NCI-H187 treated with DMSO at 0.1 percent for 48 hours (cell line): ENCODE results near the gene INTS3.
A peak's percentile ranks its signal among the peaks of the same experiment; 100 is the strongest.
"Not testable (repeated sequence)": the region's sequence is repeated elsewhere in the genome, so short reads cannot be mapped to it uniquely, and the experiment has no call there.

Source experiments
- DNase-seq: peaks from one replicate; lab custom pipeline; 2025; lab: John Stamatoyannopoulos, UW

INTS3 gene

DNA sequence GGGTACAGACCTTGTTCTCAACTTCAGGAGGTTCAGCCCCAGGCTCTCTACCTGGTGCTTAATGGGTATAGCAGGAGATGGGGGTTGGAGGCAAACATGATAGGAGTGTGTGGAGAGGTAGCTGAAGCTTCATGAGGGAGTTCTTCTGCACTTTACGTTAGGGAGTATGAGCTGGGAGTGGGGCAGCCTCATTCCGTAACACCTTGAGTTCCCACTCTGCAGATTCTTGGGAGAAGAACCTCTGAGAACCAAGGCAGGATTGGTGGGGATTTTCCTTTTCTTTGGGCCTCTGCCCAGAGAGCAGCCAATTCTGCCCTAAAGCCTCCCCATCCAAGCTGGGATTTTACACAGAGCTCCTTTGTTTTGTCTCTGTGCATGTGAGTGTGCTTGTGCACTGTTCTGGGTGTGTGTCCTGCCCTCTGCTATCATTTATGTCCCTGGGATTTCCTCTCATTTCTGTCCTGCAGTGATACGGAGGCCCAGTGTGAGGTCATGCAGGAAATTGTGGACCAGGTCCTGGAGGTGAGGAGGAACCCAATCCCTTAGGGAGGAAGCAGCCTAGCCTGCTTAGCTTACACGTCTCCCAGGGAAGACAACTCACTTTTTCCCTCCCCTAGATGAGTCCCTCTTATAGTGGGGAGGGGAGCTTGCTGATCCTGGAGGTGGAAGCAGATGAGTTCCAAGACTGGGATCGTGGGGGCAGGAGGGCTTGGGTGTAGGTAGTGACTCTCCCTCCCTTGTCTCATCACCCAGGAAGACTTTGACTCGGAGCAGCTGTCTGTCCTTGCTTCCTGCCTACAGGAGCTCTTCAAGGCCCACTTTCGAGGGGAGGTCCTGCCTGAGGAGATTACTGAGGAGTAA lies 35.7 kb downstream of the INTS3 start:
- DNase-seq = no peak

DNA sequence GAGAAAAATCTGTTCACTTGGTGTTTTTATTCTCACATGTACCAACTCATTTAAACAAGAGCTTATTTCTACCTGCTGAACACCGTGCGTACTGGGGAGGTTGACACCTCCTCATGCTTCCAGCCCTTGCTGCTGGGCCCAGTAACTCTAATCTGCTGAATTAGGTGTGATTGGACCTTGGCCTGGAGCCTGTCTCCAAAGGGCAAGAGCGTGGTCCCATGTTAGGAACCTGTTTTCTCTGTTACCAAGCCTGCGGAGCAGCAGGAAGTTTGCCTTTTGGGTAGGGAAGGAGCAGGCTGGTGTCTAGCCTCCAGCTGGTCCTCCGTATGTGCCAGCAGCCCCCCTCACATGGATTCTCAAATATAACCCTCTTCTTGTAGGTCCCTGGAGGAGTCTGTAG lies 36.5 kb downstream of the INTS3 start:
- DNase-seq = no peak

DNA sequence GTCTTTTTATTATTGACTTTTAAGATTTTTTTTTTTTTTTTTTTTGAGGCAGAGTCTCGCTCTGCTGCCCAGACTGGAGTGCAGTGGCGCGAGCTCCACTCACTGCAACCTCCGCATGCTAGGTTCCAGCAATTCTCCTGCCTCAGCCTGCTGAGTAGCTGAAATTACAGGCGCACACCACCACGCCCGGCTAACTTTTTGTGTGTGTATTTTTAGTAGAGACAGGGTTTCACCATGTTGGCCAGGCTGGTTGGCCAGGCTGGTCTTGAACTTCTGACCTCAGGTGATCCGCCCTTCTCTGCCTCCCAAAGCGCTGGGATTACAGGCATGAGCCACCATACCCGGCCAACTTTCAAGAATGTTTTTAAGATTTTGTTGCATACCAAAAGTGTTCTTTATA lies 38.8 kb downstream of the INTS3 start:
- DNase-seq = not testable (repeated sequence)

DNA sequence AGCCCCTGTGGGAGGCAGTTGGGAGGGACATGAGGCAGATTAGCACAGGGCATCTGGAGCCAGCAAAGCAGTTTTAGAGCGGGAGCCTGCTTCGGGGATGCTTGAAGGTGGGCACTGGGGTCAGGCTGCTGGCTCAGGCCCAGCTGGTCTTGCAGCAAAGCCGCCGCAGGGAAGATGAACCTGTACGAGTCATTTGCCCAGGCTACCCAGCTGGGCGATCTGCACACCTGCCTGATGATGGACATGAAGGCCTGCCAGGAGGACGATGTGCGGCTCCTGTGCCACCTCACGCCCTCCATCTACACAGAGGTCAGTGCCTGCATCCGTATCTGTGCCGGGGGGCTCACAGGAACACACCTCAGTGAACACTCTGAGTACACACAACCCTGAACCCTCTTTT lies 39.7 kb downstream of the INTS3 start:
- no peak for DNase-seq

DNA sequence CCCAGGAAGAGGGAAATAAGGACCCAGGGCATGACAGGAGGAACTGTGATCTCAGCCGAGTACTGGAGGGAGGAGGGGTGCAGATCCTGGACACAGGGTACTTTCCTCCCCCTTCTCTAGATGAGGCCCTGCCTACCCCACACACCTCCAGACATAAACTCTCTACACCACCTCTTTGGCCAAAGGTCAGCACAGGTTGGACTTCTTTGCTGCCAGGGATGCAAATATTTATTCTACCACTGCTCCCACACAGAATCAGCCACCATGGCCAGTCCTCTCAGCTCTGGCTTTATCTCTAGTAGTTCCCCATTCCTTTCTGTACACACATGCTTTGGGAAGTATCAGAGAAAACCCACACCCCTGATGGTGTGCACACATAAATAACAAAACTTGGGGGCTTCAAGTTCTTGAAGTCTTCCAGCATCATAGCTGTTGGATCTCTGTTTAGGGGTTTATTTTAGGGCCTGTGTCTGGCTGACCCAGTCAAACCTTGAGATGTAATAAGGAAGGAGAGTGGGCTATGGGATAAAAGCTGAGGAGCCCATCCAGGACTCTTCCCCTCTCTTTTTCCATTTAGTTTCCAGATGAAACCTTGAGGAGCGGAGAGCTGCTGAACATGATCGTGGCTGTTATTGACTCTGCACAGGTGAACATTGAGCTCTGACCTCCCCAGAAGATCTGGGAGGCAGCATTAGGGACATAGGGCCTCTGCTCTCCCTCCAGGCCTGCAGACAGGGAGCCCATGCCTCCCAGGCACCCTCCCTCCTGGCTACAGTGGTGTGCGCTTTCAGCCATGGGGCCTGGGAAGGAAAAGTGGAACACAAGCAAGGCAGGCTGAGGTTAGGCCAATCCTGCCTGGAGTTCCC lies 40.7 kb downstream of the INTS3 start:
- no peak for DNase-seq

DNA sequence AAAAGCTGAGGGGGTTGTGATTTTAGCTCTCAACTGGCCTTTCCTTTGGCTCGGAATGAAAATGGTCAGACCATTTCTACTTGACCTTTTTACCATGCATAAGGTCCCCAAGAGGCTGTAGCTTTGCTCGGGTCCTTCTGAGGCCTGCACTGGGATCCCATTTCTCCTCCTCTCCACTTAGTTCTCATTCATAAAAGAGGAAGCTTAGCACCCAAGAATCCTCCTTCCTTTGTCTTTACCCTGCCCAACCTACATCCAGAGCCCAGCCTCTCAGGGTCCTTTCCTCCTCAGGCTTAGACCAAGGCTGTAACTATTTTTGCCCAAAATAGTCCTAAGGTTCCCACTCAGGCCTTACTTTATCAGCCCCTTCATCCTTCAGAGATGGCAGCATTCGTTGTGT lies 41.4 kb downstream of the INTS3 start:
- DNase-seq = no peak

DNA sequence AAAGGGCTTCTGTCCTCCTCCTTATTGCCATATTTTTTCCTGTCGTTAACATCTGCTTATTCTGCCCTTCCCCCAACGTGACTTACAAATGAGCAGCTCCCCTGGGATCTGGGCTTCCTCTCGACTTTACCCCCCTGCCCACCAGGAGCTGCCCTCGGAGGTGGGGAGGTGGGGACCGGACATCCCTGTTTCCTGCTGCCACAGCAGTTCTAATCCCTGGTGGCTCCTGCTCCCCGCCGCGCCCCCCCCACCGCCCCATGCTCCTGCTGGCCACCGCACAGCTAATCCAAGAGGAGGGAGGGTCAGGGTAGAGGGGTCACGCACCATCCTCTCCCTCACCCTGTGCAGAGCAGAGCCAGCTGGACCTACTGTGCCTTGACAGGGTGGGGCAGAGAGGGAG lies 42.9 kb downstream of the INTS3 start:
- DNase-seq = no peak

DNA sequence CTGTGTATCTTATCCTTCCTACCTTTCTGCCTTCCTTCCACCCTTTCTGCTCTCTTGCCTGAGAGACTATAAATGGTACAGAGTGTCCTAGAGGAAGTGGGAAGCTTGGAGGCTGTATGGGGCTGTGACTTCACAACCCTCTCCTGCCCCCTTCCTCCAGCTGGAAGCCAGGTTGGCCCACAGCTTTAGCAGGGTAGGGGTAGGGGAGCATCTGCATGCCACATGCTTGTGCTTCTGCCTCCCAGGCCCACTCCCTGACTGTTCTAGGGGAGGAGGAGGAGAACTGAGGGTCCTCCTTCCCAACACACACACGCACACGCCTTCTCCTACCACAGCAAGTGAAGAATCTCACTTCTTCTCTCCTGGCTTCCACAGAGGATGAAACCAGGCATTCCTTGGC lies 43.4 kb downstream of the INTS3 start:
- DNase-seq = no peak

DNA sequence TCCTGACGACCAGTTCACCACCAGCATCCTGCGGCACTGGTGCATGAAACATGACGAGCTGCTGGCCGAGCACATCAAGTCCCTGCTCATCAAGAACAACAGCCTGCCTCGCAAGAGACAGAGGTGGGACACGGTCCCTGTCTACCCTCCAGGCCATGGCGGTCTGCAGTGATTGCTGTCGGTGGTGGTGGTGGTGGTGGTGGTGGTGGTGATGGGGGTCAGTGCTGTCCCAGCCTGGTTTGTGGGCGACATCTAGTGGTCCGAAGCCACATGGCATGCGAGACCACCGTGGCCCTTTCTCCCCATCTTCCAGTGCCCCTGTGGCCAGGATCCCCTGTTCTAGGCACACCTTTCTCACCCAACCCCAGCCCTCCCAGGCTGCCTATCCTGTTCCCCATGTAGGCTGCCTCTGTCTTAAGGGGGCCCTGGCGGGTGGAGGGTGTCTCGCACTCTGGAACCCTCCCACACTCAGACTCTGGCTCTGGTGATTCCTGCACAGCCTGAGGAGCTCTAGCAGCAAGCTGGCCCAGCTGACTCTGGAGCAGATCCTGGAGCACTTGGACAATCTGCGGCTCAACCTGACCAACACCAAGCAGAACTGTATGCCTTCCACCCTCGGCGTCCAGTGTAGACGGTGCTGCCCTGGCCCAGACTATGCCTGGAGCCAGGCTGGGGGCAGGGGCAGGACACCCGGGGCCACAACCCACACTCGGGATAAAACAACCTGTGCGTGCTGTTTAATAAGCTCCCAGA lies 44.2 kb downstream of the INTS3 start:
- no peak for DNase-seq

DNA sequence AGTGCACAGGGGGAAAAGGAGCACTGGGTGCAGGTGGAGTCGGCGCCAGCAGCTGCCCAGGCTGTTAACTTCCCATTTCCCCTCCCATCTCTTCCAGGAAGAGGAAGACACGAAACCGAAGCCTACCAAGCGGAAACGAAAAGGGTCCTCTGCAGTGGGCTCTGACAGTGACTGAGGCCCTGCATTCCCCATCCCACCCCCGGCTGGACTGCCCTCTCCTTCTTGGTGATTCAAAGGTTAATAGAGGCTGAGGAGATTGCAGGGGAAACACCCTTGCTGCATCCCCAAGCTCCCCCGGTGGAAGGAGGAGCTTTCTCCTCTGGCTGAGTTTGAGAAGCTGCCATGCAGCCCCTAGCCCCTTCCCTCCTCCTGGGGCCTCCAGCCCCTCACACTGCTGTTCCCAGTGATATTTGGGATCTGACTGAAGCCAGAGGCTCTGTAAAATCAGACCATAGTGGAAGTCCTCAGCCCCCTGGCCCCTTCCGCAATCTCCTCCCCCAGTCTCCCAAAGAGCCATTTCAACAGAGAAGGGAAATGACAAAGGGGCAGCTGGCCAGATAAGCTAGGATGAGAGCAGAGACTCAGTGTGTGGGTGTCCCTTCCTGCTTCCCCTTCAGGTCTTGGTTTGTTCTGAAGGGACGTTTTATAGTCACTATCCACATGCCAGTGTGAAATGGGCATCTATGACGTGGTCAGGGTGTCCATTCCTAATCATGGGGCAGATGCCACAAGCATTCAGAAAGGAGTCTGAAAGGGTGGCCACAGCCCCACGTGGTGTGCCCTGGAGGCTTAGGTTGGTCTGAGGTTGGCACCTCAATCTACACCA lies 45.5 kb downstream of the INTS3 start:
- no peak for DNase-seq

DNA sequence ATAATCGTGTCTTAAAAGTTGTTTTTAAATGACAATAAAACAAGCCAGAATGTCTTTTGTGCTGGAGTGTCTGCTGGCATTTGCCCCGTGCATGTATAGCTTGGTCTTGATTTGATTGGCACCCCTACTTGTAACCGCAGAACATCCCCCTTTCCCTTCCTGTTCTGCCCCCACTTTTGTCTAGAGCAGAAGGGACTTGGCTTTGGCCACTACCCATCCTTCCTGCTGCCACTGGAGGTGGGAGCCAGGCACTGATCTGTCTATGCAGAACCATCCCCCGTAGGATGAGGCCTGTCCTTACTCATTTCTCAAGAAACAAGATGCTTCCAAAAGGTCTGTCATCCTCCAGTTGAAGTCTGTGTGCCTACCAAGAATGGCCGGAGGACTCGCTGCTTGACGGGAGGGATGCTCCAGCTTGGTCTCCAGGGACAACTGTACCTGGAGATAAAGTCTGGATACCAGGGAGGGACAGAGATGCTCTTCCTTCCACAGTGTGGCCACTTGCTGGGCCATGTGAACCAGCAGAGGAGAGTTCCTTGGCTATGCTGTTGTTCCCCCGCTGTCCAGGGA lies 46.3 kb downstream of the INTS3 start:
- DNase-seq = no peak

DNA sequence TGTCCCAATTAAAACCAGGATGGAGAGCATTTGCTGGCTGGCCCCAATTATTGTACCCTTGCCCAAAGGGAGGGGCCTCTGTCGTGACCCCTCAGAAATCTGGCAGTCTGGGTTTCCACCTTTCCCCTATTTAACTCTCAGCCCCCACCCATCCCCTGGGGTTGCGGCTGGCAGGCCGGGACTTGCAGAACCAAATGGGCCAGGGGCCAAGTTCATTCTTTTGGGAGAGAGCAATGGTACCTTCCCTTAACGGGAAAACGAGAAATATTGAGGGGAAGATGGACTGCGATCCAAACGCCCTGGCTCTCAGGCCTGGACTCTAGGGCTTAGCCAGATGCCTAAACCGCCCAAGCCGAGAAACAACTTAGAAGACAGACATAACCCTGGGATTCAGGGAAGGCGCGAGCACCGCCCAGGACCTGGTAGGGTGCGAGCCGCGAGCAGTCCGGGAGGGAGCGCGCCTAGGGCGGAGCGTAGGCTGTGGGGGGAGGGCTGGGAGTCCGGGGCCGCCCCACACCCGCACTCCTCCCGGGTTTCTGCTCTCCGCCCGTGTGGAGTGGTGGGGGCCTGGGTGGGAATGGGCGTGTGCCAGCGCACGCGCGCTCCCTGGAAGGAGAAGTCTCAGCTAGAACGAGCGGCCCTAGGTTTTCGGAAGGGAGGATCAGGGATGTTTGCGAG lies 47.1 kb downstream of the INTS3 start, which contains the start of gene SLC27A3:
TSS of gene SLC27A3 (plus strand) at position 628 of the 678 bp plus-strand sequence. CDS start 91 bp downstream, outside the sequence.
- peak; percentile 57 for DNase-seq

DNA sequence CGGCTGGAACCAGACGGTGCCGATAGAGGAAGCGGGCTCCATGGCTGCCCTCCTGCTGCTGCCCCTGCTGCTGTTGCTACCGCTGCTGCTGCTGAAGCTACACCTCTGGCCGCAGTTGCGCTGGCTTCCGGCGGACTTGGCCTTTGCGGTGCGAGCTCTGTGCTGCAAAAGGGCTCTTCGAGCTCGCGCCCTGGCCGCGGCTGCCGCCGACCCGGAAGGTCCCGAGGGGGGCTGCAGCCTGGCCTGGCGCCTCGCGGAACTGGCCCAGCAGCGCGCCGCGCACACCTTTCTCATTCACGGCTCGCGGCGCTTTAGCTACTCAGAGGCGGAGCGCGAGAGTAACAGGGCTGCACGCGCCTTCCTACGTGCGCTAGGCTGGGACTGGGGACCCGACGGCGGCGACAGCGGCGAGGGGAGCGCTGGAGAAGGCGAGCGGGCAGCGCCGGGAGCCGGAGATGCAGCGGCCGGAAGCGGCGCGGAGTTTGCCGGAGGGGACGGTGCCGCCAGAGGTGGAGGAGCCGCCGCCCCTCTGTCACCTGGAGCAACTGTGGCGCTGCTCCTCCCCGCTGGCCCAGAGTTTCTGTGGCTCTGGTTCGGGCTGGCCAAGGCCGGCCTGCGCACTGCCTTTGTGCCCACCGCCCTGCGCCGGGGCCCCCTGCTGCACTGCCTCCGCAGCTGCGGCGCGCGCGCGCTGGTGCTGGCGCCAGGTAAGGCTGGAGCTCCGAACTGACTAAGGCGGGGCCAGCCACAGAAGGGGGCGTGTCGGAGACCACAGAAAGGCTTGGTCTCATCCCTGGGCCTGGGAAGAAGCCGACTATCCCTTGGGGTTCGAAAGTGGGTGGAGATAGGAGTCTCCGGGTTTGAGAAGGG lies 47.8 kb downstream of the INTS3 start:
- DNase-seq = peak; percentile 85

DNA sequence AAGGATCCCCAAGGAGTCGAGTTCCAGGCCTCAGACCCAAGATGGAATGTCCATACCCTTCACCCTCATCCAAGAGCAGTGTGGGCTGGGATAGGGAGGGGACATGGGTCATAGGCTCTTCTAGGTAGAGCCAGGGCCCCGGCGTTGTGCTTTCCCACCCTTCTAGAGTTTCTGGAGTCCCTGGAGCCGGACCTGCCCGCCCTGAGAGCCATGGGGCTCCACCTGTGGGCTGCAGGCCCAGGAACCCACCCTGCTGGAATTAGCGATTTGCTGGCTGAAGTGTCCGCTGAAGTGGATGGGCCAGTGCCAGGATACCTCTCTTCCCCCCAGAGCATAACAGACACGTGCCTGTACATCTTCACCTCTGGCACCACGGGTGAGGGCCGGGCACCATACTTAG lies 48.5 kb downstream of the INTS3 start:
- no peak for DNase-seq

DNA sequence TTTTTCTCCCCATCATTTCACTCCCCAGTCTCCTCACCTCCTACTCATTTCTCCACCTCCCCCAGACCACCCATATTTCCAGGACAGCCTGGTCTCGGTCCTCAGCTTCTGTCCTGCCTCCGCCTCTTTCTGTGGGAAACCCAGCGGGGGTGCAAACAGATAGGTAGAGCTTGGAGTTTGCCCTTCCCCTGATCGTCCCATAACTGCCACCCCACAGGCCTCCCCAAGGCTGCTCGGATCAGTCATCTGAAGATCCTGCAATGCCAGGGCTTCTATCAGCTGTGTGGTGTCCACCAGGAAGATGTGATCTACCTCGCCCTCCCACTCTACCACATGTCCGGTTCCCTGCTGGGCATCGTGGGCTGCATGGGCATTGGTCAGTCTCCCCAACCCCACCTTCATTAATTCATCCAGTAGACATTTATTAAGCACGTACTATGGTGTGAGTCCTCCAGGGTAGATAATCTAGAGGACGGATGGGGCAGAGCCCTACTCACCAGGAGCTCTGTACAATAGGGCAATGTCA lies 49.1 kb downstream of the INTS3 start:
- no peak for DNase-seq

DNA sequence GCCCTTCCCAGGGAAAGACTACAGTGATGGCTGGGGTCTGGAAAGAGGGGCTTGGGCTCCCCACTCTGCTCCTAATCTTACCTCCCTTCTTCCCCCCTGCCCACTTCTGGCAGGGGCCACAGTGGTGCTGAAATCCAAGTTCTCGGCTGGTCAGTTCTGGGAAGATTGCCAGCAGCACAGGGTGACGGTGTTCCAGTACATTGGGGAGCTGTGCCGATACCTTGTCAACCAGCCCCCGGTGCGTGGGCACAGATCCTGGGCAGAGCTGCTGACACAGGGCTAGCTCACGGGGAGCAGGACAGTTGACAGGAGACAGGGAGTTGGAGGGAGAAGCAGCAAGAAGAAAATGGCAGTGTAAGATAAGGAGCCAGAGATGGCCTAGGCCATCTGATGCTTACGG lies 49.8 kb downstream of the INTS3 start:
- no peak for DNase-seq

DNA sequence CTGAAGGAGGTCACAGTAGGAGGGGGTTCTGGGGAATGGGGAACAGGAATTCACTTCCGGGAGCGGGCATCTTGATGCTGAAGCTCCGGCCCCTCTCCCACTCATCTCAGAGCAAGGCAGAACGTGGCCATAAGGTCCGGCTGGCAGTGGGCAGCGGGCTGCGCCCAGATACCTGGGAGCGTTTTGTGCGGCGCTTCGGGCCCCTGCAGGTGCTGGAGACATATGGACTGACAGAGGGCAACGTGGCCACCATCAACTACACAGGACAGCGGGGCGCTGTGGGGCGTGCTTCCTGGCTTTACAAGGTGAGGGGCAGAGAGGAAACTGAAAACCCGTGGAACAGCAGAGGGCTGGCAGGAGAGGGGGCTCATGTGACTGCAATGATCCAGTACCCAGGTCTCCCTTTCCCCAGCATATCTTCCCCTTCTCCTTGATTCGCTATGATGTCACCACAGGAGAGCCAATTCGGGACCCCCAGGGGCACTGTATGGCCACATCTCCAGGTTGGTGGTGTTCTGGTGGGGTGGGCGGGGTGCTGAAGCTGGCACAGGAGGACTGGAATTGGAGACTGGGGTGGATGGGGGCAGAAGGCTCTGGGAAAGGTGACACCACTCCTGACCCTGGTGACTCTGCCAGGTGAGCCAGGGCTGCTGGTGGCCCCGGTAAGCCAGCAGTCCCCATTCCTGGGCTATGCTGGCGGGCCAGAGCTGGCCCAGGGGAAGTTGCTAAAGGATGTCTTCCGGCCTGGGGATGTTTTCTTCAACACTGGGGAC lies 50.4 kb downstream of the INTS3 start:
- DNase-seq = no peak

DNA sequence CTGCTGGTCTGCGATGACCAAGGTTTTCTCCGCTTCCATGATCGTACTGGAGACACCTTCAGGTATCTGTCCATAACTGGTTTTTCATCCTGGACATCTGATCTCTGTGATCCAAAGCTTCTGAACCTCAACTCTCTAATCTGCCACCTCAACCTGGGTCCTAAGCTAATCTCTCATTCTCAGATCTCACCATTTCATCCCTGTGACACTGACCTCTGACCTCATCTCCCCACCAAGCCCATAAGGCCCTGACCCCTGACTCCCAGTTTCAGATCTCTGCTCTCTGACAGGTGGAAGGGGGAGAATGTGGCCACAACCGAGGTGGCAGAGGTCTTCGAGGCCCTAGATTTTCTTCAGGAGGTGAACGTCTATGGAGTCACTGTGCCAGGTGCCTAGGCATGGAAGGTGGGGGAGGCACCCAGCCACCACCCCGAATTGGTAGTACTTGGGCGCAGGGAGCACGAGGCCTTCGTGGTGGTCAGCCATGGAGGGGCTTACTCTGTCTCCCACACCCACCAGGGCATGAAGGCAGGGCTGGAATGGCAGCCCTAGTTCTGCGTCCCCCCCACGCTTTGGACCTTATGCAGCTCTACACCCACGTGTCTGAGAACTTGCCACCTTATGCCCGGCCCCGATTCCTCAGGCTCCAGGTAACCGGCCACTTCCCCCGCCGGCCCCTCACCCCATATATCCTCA lies 51.1 kb downstream of the INTS3 start:
- DNase-seq = no peak
